Neural cell (in vitro differentiated cells): ENCODE measurements around the gene F12. TPM values are rescaled to one million over a fixed set of nuclear protein-coding genes. Genes with fewer than 3 reads are reported as not detected.

Experiments
- H2AFZ ChIP-seq: fragments of 200-600, 300-800 bp; sonication (generic), shearing (Covaris generic); 2 replicates; pipeline ENCODE4 v1.6.0; 2014; ENCODE audit warnings: low read depth, mild to moderate bottlenecking, antibody characterized with exemption, low read length, moderate library complexity
- H3F3A ChIP-seq: fragments of 200-600 bp; shearing (Covaris generic); 2 replicates; pipeline ENCODE4 v1.6.1; 2016; ENCODE audit warnings: mild to moderate bottlenecking, moderate library complexity, mixed read lengths, antibody characterized with exemption, low read length; ENCODE audit not compliant: insufficient read depth, poor library complexity, severe bottlenecking
- H3K27ac ChIP-seq: fragments of 200-600, 300-800 bp; sonication (generic), shearing (Covaris generic); 2 replicates; pipeline ENCODE4 v1.5.1; 2014; ENCODE audit warnings: mild to moderate bottlenecking, low read length, moderate library complexity
- H3K27me3 ChIP-seq: fragments of 300-800, 200-600 bp; sonication (generic), shearing (Covaris generic); 2 replicates; pipeline ENCODE4 v1.6.0; 2014; ENCODE audit warnings: mild to moderate bottlenecking, low read depth, low read length, moderate library complexity; ENCODE audit not compliant: insufficient read depth
- H3K36me3 ChIP-seq: fragments of 300-800, 200-600 bp; sonication (generic), shearing (Covaris generic); 2 replicates; pipeline ENCODE4 v1.5.1; 2014; ENCODE audit warnings: mild to moderate bottlenecking, antibody characterized with exemption, low read length, moderate library complexity; ENCODE audit not compliant: insufficient read depth
- H3K4me2 ChIP-seq: fragments of 300-800, 200-600 bp; sonication (generic), shearing (Covaris generic); 2 replicates; pipeline ENCODE4 v1.6.0; 2014; ENCODE audit warnings: mild to moderate bottlenecking, low read length
- H3K4me3 ChIP-seq: fragments of 300-800, 200-600 bp; sonication (generic), shearing (Covaris generic); 2 replicates; pipeline ENCODE4 v1.5.1; 2014; ENCODE audit warnings: mild to moderate bottlenecking, low read length, moderate library complexity
- H3K79me2 ChIP-seq: fragments of 200-600 bp; shearing (Covaris generic); replicated peaks from 2 replicates; pipeline ENCODE4 v1.6.0; 2014; ENCODE audit warnings: mild to moderate bottlenecking, low read length, moderate library complexity; ENCODE audit not compliant: insufficient read depth
- H3K9ac ChIP-seq: fragments of 300-800, 200-600 bp; sonication (generic), shearing (Covaris generic); 2 replicates; pipeline ENCODE4 v1.6.1; 2016; ENCODE audit warnings: mild to moderate bottlenecking, low read length, mixed read lengths
- H3K9me2 ChIP-seq: fragments of 200-600 bp; shearing (Covaris generic); 2 replicates; pipeline ENCODE4 v1.6.1; 2016; ENCODE audit warnings: mild to moderate bottlenecking, low read length, mixed read lengths; ENCODE audit not compliant: insufficient read depth
- H3K9me3 ChIP-seq: fragments of 200-600, 300-800 bp; sonication (generic), shearing (Covaris generic); 2 replicates; pipeline ENCODE4 v1.6.1; 2016; ENCODE audit warnings: mild to moderate bottlenecking, mixed run types, low read length, moderate library complexity, mixed read lengths
- H4K20me1 ChIP-seq: fragments of 200-600 bp; shearing (Covaris generic); 2 replicates; pipeline ENCODE4 v1.6.1; 2016; ENCODE audit warnings: mild to moderate bottlenecking, mixed run types; ENCODE audit not compliant: insufficient read depth
- CTCF ChIP-seq: fragments of 450-650 bp; IDR thresholded peaks from 2 replicates; pipeline ENCODE4 v1.5.1; 2014; ENCODE audit warnings: antibody characterized with exemption, mild to moderate bottlenecking, moderate library complexity; ENCODE audit not compliant: poor library complexity, severe bottlenecking
- EP300 ChIP-seq: fragments of 450-650 bp; conservative IDR thresholded peaks from 2 replicates; pipeline ENCODE4 v1.6.1; 2014; ENCODE audit warnings: antibody characterized with exemption, mild to moderate bottlenecking, moderate library complexity; ENCODE audit not compliant: poor library complexity, severe bottlenecking
- EZH2 ChIP-seq: fragments of 200-600, 300-800 bp; shearing (Covaris generic), sonication (generic); IDR thresholded peaks from 2 replicates; pipeline ENCODE4 v1.6.1; 2014; ENCODE audit warnings: antibody characterized with exemption, low read length, borderline replicate concordance, mild to moderate bottlenecking; ENCODE audit not compliant: insufficient read depth, poor library complexity, severe bottlenecking
- MXI1 ChIP-seq: fragments of 450-650 bp; conservative IDR thresholded peaks from 2 replicates; pipeline ENCODE4 v1.6.1; 2014; ENCODE audit warnings: antibody characterized with exemption, mild to moderate bottlenecking; ENCODE audit not compliant: poor library complexity, severe bottlenecking
- POLR2AphosphoS5 ChIP-seq: IDR thresholded peaks from 2 replicates; pipeline ENCODE4 v1.6.1; 2012
- REST ChIP-seq: IDR thresholded peaks from 2 replicates; pipeline ENCODE4 v1.6.1; 2012; ENCODE audit warnings: borderline replicate concordance
- SMC3 ChIP-seq: fragments of 450-650 bp; conservative IDR thresholded peaks from 2 replicates; pipeline ENCODE4 v1.6.1; 2014; ENCODE audit warnings: antibody characterized with exemption, mild to moderate bottlenecking, moderate library complexity; ENCODE audit not compliant: poor library complexity
- TAF1 ChIP-seq: IDR thresholded peaks from 2 replicates; pipeline ENCODE4 v1.6.1; 2012; ENCODE audit warnings: low read depth
- polyA plus RNA-seq: library from polyadenylated mRNA; depleted of rRNA; stranded (reverse); fragments of >200 nt; gene quantifications from 2 replicates; pipeline ENCODE4 v1.2.3, GENCODE V29; 2014

F12 gene
- polyA plus RNA-seq, 1 donor from 2014 or later = 1.4 TPM

GRCh38 chr5:177457852-177458681 is 48.7 kb upstream of the F12 start:
- Histone ChIP-seq H3K27me3 (no peaks in the 10 kb centered on the region), H3K4me2 (no peak overlapping the region), H3K9me2 (no peaks in the 10 kb centered on the region), H3K36me3 (peaks cover 9% of the 10 kb centered on the region), H3F3A (peaks cover 5% of the 10 kb centered on the region), H3K9me3 (no peaks in the 10 kb centered on the region), H4K20me1 (peaks cover 19% of the 10 kb centered on the region), H3K27ac (peak overlapping the region; percentile 90), H2AFZ (no peak overlapping the region), H3K9ac (peak overlapping the region; percentile 67), H3K4me3 (peak overlapping the region; percentile 72), H3K79me2 (peaks cover 8% of the 10 kb centered on the region)
- TF ChIP-seq REST = no peak
- no peak for TF ChIP-seq MXI1

GRCh38 chr5:177456976-177457851 is 47.9 kb upstream of the F12 start:
- H3K9me2 ChIP-seq = no peaks in the 10 kb centered on the region
- H3F3A ChIP-seq = peaks cover 5% of the 10 kb centered on the region
- H3K9me3 ChIP-seq = no peaks in the 10 kb centered on the region
- peak overlapping the region; percentile 90 for H3K27ac ChIP-seq
- TF ChIP-seq EZH2 = no peak
- no peak for TF ChIP-seq SMC3
- TF ChIP-seq EP300 = no peak
- peak; percentile 34 for TF ChIP-seq POLR2AphosphoS5
- TF ChIP-seq CTCF = peak; percentile 72
- TF ChIP-seq TAF1 = peak; percentile 55
- H3K79me2 ChIP-seq = peaks cover 7% of the 10 kb centered on the region
- H3K4me3 ChIP-seq = peak overlapping the region; percentile 72
- no peak overlapping the region for H2AFZ ChIP-seq
- peak overlapping the region; percentile 86 for H3K9ac ChIP-seq
- peaks cover 9% of the 10 kb centered on the region for H3K36me3 ChIP-seq
- no peak overlapping the region for H3K4me2 ChIP-seq
- H4K20me1 ChIP-seq = peaks cover 19% of the 10 kb centered on the region
- H3K27me3 ChIP-seq = no peaks in the 10 kb centered on the region
